MM.1S (cell line): ENCODE measurements around the gene MYH14.

Experiments used
- CTCF ChIP-seq: fragments of 300-600 bp; sonication (generic); IDR thresholded peaks from 2 replicates; pipeline ENCODE4 v1.5.1; 2016; ENCODE audit warnings: antibody characterized with exemption, low read length, mixed read lengths
- EZH2 ChIP-seq: fragments of 300-600 bp; sonication (generic); optimal IDR thresholded peaks from 2 replicates; pipeline ENCODE3; 2017; ENCODE audit warnings: low read depth, mild to moderate bottlenecking, antibody characterized with exemption, low read length, mixed read lengths
- EZH2phosphoT487 ChIP-seq: fragments of 300-600 bp; sonication (generic); IDR thresholded peaks from 2 replicates; pipeline ENCODE4 v1.6.1; 2018; ENCODE audit warnings: antibody characterized with exemption, low read length

DNA sequence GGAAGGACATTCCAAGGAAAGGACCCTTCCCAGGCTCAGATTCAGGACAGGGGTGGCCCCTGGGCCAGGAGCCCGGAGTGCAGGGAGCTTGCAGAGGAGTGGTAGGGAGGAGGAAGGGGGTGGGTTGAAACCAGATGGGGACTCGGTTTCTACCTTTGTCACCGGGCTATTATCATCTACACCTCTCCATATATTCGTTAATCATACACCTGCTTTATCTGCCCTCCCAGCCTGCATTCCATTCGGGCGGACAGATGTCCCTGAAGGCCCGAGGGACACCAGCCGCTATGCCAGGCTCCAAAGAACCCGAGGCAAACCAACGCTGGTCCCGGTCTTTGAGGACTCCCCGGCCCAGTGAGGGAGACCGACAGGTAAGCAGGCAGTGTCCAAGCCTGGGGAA lies 15.5 kb upstream of the MYH14 start:
- no peak for TF ChIP-seq CTCF
- no peak for TF ChIP-seq EZH2
- TF ChIP-seq EZH2phosphoT487, result no peak
